ENCODE results near the gene TRIM32. TPM values are rescaled to one million over a fixed set of nuclear protein-coding genes. Genes with fewer than 3 reads are reported as not detected.

TRIM32 gene
- total RNA-seq, 4 donors from 2014 or later = 12.9 to 19.2 (median 17.3) TPM

DNA sequence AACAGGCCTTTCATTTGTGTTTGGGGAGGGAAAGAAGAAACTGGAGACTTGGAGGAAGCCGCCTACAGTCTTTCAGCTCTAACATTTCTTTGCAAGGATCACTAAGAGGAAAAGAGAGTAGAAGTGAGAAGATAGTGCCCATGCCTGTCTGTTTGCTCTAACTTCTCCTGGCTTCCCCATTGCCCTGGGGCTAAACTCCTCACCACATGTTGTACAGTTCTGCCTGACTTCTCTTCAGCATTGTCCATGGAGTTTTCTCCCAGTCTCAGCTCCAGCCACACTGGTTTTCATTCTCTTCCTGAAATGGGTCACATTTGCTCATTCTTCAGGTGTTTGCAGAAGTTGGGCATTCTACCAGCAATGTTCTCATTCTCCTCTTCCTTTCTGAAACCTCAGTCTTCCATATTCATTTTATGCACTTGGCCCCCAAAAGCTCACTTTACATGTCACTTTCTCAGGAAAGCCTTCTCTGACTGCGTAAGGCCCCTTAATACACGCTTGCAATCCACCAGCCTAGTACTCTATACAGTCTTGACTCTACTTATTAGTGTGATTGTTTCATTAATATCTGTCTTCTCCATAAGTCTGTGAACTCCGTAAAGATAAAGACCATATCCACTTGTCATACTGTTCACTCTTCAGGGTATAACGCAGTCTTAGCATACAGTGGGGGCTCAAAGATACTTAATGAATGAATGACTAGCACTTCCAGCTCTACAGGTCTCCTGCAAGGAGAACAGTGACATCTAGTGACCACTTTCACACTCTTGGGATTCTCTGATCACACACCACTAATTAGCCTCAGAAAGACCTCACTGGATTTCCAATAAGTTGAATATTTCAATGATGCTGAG is 40.2 kb upstream of the TRIM32 start:
- TF ChIP-seq CTCF (IDR thresholded peaks at IDR 0.05) = peak; percentile 33 to 46 (median 43)
- TF ChIP-seq EP300 (IDR thresholded peaks at IDR 0.05) = no peak
- TF ChIP-seq POLR2A (IDR thresholded peaks at IDR 0.05; ENCODE audit: low read depth) = no peak
- TF ChIP-seq POLR2AphosphoS5 (IDR thresholded peaks at IDR 0.05) = no peak
- Histone ChIP-seq H3K9me3 (no peaks in the 10 kb centered on the region), H3K4me3 (no peak overlapping the region), H3K36me3 (peaks cover 0 to 8% (median 0%) of the 10 kb centered on the region in 4 donors), H3K4me1 (peaks cover 0 to 16% (median 9%) of the 10 kb centered on the region in 4 donors), H3K27me3 (no peaks in the 10 kb centered on the region), H3K27ac (replicated peaks in 1 of 4) (no peak overlapping the region)
- intact Hi-C loops (cut with DNase I) = no loop called here
- WGBS = 86% methylated on average over 5 of the region's 5 CpGs
- DNase-seq (ENCODE audit: extremely low spot score) = no peak

DNA sequence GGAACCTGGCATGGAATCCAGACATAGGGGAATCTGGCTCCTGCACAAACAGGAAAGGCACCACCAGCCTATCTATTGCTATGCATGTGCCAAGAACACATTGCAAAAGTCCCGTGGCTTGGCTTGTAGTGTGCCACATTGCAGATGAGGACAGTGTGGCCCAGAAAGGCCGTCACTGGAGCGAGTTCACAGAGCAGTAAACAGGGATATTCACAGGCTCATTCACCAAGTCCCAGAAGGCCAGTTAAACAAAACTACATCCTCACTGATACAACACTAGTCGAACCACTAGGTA is 39.6 kb upstream of the TRIM32 start:
- Histone ChIP-seq H3K4me3 (no peak overlapping the region), H3K4me1 (peaks cover 0 to 12% (median 9%) of the 10 kb centered on the region in 4 donors), H3K36me3 (peaks cover 0 to 8% (median 0%) of the 10 kb centered on the region in 4 donors), H3K27me3 (no peaks in the 10 kb centered on the region), H3K9me3 (no peaks in the 10 kb centered on the region), H3K27ac (replicated peaks in 1 of 4) (no peak overlapping the region)
- 70% methylated on average over 2 of the region's 4 CpGs for WGBS
- no peak for TF ChIP-seq CTCF (IDR thresholded peaks at IDR 0.05)
- TF ChIP-seq POLR2A (IDR thresholded peaks at IDR 0.05; ENCODE audit: low read depth) = no peak
- no peak for TF ChIP-seq POLR2AphosphoS5 (IDR thresholded peaks at IDR 0.05)
- TF ChIP-seq EP300 (IDR thresholded peaks at IDR 0.05) = no peak
- intact Hi-C loops (cut with DNase I) = no loop called here
- no peak for DNase-seq (ENCODE audit: extremely low spot score)

- intact Hi-C loops (cut with DNase I) = no loop called here
- H3K36me3 ChIP-seq = peaks cover 0 to 8% (median 0%) of the 10 kb centered on the region in 4 donors
- peak; percentile 53 for DNase-seq (ENCODE audit: extremely low spot score)
- no peaks in the 10 kb centered on the region for H3K27me3 ChIP-seq
- H3K9me3 ChIP-seq = no peaks in the 10 kb centered on the region
- no peak overlapping the region for H3K4me3 ChIP-seq
- TF ChIP-seq POLR2AphosphoS5 (IDR thresholded peaks at IDR 0.05) = no peak
- TF ChIP-seq CTCF (IDR thresholded peaks at IDR 0.05) = no peak
- no peak for TF ChIP-seq POLR2A (IDR thresholded peaks at IDR 0.05; ENCODE audit: low read depth)
- no peak for TF ChIP-seq EP300 (IDR thresholded peaks at IDR 0.05)
- peak overlapping the region in 1 of 4 donors; percentile 10 for H3K27ac ChIP-seq (replicated peaks in 1 of 4)
- WGBS = 80% methylated on average over 7 of the region's 7 CpGs
- peaks cover 4 to 14% (median 12%) of the 10 kb centered on the region in 4 donors for H3K4me1 ChIP-seq
Measured at GRCh38 chr9:116653348-116654058, 33.6 kb upstream of the TRIM32 start.

DNA sequence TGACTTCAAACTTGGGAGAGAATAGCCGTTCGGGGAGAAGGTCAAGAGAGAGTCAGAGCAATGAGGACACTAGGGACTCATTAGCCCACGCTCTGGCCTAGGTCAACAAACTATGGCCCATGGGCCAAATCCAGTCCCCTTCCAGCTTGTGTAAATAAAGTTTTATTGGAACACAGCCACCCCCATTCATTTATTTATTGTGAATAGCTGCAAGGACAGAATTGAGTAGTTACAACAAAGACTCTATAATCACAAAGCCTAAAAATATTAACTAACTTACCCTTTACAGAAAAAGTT is 33.1 kb upstream of the TRIM32 start:
- Histone ChIP-seq H3K27me3 (no peaks in the 10 kb centered on the region), H3K4me3 (no peak overlapping the region), H3K9me3 (no peaks in the 10 kb centered on the region), H3K27ac (replicated peaks in 1 of 4) (peak overlapping the region in 1 of 4 donors; percentile 10), H3K36me3 (peaks cover 0 to 8% (median 0%) of the 10 kb centered on the region in 4 donors), H3K4me1 (peaks cover 4 to 14% (median 12%) of the 10 kb centered on the region in 4 donors)
- TF ChIP-seq POLR2AphosphoS5 (IDR thresholded peaks at IDR 0.05) = no peak
- no peak for TF ChIP-seq CTCF (IDR thresholded peaks at IDR 0.05)
- no peak for TF ChIP-seq EP300 (IDR thresholded peaks at IDR 0.05)
- no peak for TF ChIP-seq POLR2A (IDR thresholded peaks at IDR 0.05; ENCODE audit: low read depth)
- WGBS = 65% methylated on average over 3 of the region's 3 CpGs
- peak; percentile 64 for DNase-seq (ENCODE audit: extremely low spot score)
- intact Hi-C loops (cut with DNase I) = no loop called here

Measured in esophagus muscularis mucosa (tissue), 4 donors.